ENCODE measurements around the gene ALG5. TPM values are rescaled to one million over a fixed set of nuclear protein-coding genes. Genes with fewer than 3 reads are reported as not detected.

Gene ALG5
- total and polyA plus RNA-seq, 3 donors from 2014 or later = 16.8 to 27.1 (median 18.0) TPM

- no peak for DNase-seq
- no peak for TF ChIP-seq CTCF (IDR thresholded peaks at IDR 0.05)
- TF ChIP-seq POLR2A (IDR thresholded peaks at IDR 0.05) = no peak
- H3K36me3 ChIP-seq (ENCODE audit: low read depth, missing control alignments) = no peaks in the 10 kb centered on the region
- H3K27me3 ChIP-seq = no peaks in the 10 kb centered on the region
- 97 to 100% methylated on average over 1 of the region's 1 CpG for WGBS, 2 donors
- H3K9me3 ChIP-seq = no peaks in the 10 kb centered on the region
- H3K27ac ChIP-seq = no peak overlapping the region
- intact Hi-C loops (cut with DNase I; ENCODE audit: low total_unique reads) = no loop called here
- H3K4me3 ChIP-seq = no peak overlapping the region
- no peaks in the 10 kb centered on the region for H3K4me1 ChIP-seq
Observed at GRCh38 chr13:36910545-36910944, 88.6 kb downstream of the ALG5 start.

- H3K36me3 ChIP-seq (ENCODE audit: low read depth, missing control alignments) = no peaks in the 10 kb centered on the region
- 82 to 84% methylated on average over 2 of the region's 2 CpGs for WGBS, 2 donors
- no peak overlapping the region for H3K4me3 ChIP-seq
- no peak for DNase-seq
- TF ChIP-seq POLR2A (IDR thresholded peaks at IDR 0.05) (no peak), CTCF (IDR thresholded peaks at IDR 0.05) (no peak)
- H3K9me3 ChIP-seq = no peaks in the 10 kb centered on the region
- no peaks in the 10 kb centered on the region for H3K4me1 ChIP-seq
- intact Hi-C loops (cut with DNase I; ENCODE audit: low total_unique reads) = no loop called here
- H3K27ac ChIP-seq = no peak overlapping the region
- H3K27me3 ChIP-seq = no peaks in the 10 kb centered on the region
Observed at GRCh38 chr13:36907821-36908220, 91.3 kb downstream of the ALG5 start.

- Histone ChIP-seq H3K9me3 (no peaks in the 10 kb centered on the region), H3K36me3 (ENCODE audit: low read depth, missing control alignments) (no peaks in the 10 kb centered on the region), H3K4me1 (no peaks in the 10 kb centered on the region), H3K27ac (no peak overlapping the region), H3K4me3 (no peak overlapping the region), H3K27me3 (no peaks in the 10 kb centered on the region)
- 92 to 93% methylated on average over 4 of the region's 4 CpGs for WGBS, 2 donors
- TF ChIP-seq CTCF (IDR thresholded peaks at IDR 0.05) (no peak), POLR2A (IDR thresholded peaks at IDR 0.05) (no peak)
- DNase-seq = no peak
- intact Hi-C loops (cut with DNase I; ENCODE audit: low total_unique reads) = no loop called here
Observed at GRCh38 chr13:36907266-36907665, 91.9 kb downstream of the ALG5 start.

GRCh38 chr13:36905944-36906343 lies 93.2 kb downstream of the ALG5 start:
- no peak for DNase-seq
- WGBS, 2 donors = 92 to 93% methylated on average over 5 of the region's 5 CpGs
- TF ChIP-seq POLR2A (IDR thresholded peaks at IDR 0.05) = no peak
- TF ChIP-seq CTCF (IDR thresholded peaks at IDR 0.05) = no peak
- Histone ChIP-seq H3K4me3 (no peak overlapping the region), H3K9me3 (no peaks in the 10 kb centered on the region), H3K27me3 (no peaks in the 10 kb centered on the region), H3K36me3 (ENCODE audit: low read depth, missing control alignments) (no peaks in the 10 kb centered on the region), H3K4me1 (no peaks in the 10 kb centered on the region), H3K27ac (no peak overlapping the region)
- intact Hi-C loops (cut with DNase I; ENCODE audit: low total_unique reads) = no loop called here

GRCh38 chr13:36903925-36904595 lies 95.1 kb downstream of the ALG5 start:
- Histone ChIP-seq H3K9me3 (no peaks in the 10 kb centered on the region), H3K27me3 (no peaks in the 10 kb centered on the region), H3K4me3 (no peak overlapping the region), H3K36me3 (ENCODE audit: low read depth, missing control alignments) (no peaks in the 10 kb centered on the region), H3K4me1 (no peaks in the 10 kb centered on the region), H3K27ac (no peak overlapping the region)
- DNase-seq = no peak
- TF ChIP-seq CTCF (IDR thresholded peaks at IDR 0.05) (no peak), POLR2A (IDR thresholded peaks at IDR 0.05) (no peak)
- intact Hi-C loops (cut with DNase I; ENCODE audit: low total_unique reads) = no loop called here
- 84 to 91% methylated on average over 8 of the region's 8 CpGs for WGBS, 2 donors
